Upper lobe of right lung (tissue), 1 donor: ENCODE measurements around the gene GUCA2B. TPM values are rescaled to one million over a fixed set of nuclear protein-coding genes. Genes with fewer than 3 reads are reported as not detected.

Experiments
- ATAC-seq: fragments of 200-7000 bp; cut with Tn5 transposase; one replicate; pipeline ENCODE4 v1.9.1; 2020; ENCODE audit warnings: mild to moderate bottlenecking, moderate library complexity
- DNase-seq: peaks from one replicate; pipeline ENCODE4 v3.0.0-alpha.2; 2020
- H3K27ac ChIP-seq: fragments of 200-600 bp; one replicate; pipeline ENCODE4 v1.8.0; 2022
- H3K27me3 ChIP-seq: fragments of 200-600 bp; one replicate; pipeline ENCODE4 v1.8.0; 2022; ENCODE audit warnings: mild to moderate bottlenecking
- H3K36me3 ChIP-seq: fragments of 200-600 bp; one replicate; pipeline ENCODE4 v1.8.0; 2022
- H3K4me1 ChIP-seq: fragments of 200-600 bp; one replicate; pipeline ENCODE4 v1.8.0; 2022
- H3K4me3 ChIP-seq: fragments of 200-600 bp; one replicate; pipeline ENCODE4 v1.8.0; 2022; ENCODE audit warnings: mild to moderate bottlenecking
- H3K9me3 ChIP-seq: fragments of 200-600 bp; one replicate; pipeline ENCODE4 v1.8.0; 2022
- CTCF ChIP-seq: fragments of 200-600 bp; IDR thresholded peaks from one replicate; pipeline ENCODE4 v1.8.0; 2022; ENCODE audit warnings: antibody characterized with exemption
- intact Hi-C: fragments of 100-400 bp; cut with DNase I; formaldehyde crosslinking; loops from one replicate; pipeline ENCODE4 v1.11.0; 2022
- total RNA-seq: library from RNA; stranded (reverse); fragmentation: NEBNext Ultra II Directional; extraction: Animal tissue kit (Norgen Biotek cat#: 25700); gene quantifications from one replicate; pipeline ENCODE4 v1.2.1, GENCODE V29; 2021
- donor health status: DM: no; HTN: yes; CAD: no; lungs with severe emphysema.

Gene GUCA2B
- total RNA-seq, 1 donor from 2014 or later = not detected

- no peak for ATAC-seq
- no peak for DNase-seq
- no peaks in the 10 kb centered on the region for H3K9me3 ChIP-seq
- no peak overlapping the region for H3K27ac ChIP-seq
- H3K4me3 ChIP-seq = no peak overlapping the region
- intact Hi-C loops = no loop called here
- H3K4me1 ChIP-seq = no peaks in the 10 kb centered on the region
- no peak for TF ChIP-seq CTCF
- no peaks in the 10 kb centered on the region for H3K36me3 ChIP-seq
- peaks cover 7% of the 10 kb centered on the region for H3K27me3 ChIP-seq
Measured at GRCh38 chr1:42137766-42138165, 15.4 kb upstream of the GUCA2B start.

- H3K27ac ChIP-seq = no peak overlapping the region
- H3K4me3 ChIP-seq = no peak overlapping the region
- no peaks in the 10 kb centered on the region for H3K9me3 ChIP-seq
- no peaks in the 10 kb centered on the region for H3K36me3 ChIP-seq
- no peak for TF ChIP-seq CTCF
- intact Hi-C loops = no loop called here
- ATAC-seq (no peak), DNase-seq (no peak)
- peaks cover 7% of the 10 kb centered on the region for H3K27me3 ChIP-seq
- H3K4me1 ChIP-seq = peaks cover 3% of the 10 kb centered on the region
Measured at GRCh38 chr1:42138586-42138985, 14.6 kb upstream of the GUCA2B start.

DNA sequence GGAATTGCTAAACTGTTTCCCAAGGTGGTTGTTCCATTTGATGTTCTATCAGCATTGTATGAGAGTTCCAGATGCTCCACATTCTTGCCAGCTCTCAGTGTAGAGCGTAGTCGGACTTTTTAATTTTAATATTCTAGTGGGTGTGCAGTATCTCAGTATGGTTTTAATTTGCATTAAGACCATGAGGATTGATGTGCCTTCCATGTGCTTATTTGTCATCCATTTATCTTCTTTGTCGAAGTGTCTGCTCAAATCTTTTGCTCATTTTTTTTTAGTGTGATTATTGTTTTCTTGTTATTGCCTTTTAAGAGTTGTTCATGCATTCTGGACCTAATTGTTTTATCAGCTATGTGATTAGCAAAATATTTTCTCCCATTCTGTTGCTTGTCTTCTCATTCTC lies 13.8 kb upstream of the GUCA2B start:
- peaks cover 7% of the 10 kb centered on the region for H3K27me3 ChIP-seq
- no peak overlapping the region for H3K27ac ChIP-seq
- no peak for ATAC-seq
- intact Hi-C loops = no loop called here
- no peaks in the 10 kb centered on the region for H3K36me3 ChIP-seq
- H3K4me1 ChIP-seq = peaks cover 3% of the 10 kb centered on the region
- DNase-seq = no peak
- no peak for TF ChIP-seq CTCF
- H3K9me3 ChIP-seq = no peaks in the 10 kb centered on the region
- no peak overlapping the region for H3K4me3 ChIP-seq

GRCh38 chr1:42140191-42140590 lies 13.0 kb upstream of the GUCA2B start:
- H3K4me1 ChIP-seq = peaks cover 3% of the 10 kb centered on the region
- peaks cover 13% of the 10 kb centered on the region for H3K27me3 ChIP-seq
- H3K9me3 ChIP-seq = no peaks in the 10 kb centered on the region
- H3K27ac ChIP-seq = no peak overlapping the region
- DNase-seq (no peak), ATAC-seq (no peak)
- no peak for TF ChIP-seq CTCF
- H3K4me3 ChIP-seq = no peak overlapping the region
- no peaks in the 10 kb centered on the region for H3K36me3 ChIP-seq
- intact Hi-C loops = no loop called here

GRCh38 chr1:42141978-42142377 lies 11.2 kb upstream of the GUCA2B start:
- no peak for TF ChIP-seq CTCF
- Histone ChIP-seq H3K27ac (no peak overlapping the region), H3K27me3 (peaks cover 13% of the 10 kb centered on the region), H3K4me3 (no peak overlapping the region), H3K9me3 (no peaks in the 10 kb centered on the region), H3K36me3 (no peaks in the 10 kb centered on the region), H3K4me1 (peaks cover 3% of the 10 kb centered on the region)
- intact Hi-C loops = no loop called here
- peak; percentile 11 for ATAC-seq
- DNase-seq = no peak
